GM23338 (cell line): ENCODE data around the gene OBSL1. TPM values are rescaled to one million over a fixed set of nuclear protein-coding genes. Genes with fewer than 3 reads are reported as not detected.

Source experiments
- ATAC-seq: fragments of 200-7000 bp; cut with Tn5 transposase; 3 replicates; pipeline ENCODE4 v1.9.1; 2020
- DNase-seq: peaks from one replicate; pipeline ENCODE4 v3.0.0-alpha.2; 2015; ENCODE audit warnings: low spot score
- H2AFZ ChIP-seq: fragments of 200-600 bp; sonication (generic); 2 replicates; pipeline ENCODE4 v1.8.0; 2016; ENCODE audit warnings: antibody characterized with exemption, mild to moderate bottlenecking, moderate library complexity
- H3F3A ChIP-seq: fragments of 200-600 bp; sonication (generic); replicated peaks from 2 replicates; pipeline ENCODE4 v1.8.0; 2017; ENCODE audit warnings: antibody characterized with exemption, mixed run types, low read depth
- H3K27ac ChIP-seq: fragments of 200-600 bp; sonication (generic); 2 replicates; pipeline ENCODE4 v1.6.1; 2016; ENCODE audit warnings: low read depth
- H3K27me3 ChIP-seq: fragments of 200-600 bp; sonication (generic); 2 replicates; pipeline ENCODE4 v1.8.0; 2016; ENCODE audit warnings: mild to moderate bottlenecking, mixed run types, moderate library complexity; ENCODE audit not compliant: insufficient read depth
- H3K36me3 ChIP-seq: fragments of 200-600 bp; sonication (generic); 2 replicates; pipeline ENCODE4 v1.8.0; 2016; ENCODE audit warnings: mild to moderate bottlenecking; ENCODE audit not compliant: insufficient read depth
- H3K4me1 ChIP-seq: fragments of 200-600 bp; sonication (generic); 2 replicates; pipeline ENCODE4 v1.8.0; 2016; ENCODE audit warnings: mild to moderate bottlenecking, moderate library complexity; ENCODE audit not compliant: insufficient read depth
- H3K4me2 ChIP-seq: fragments of 200-600 bp; sonication (generic); 2 replicates; pipeline ENCODE4 v1.7.1; 2017; ENCODE audit warnings: mixed run types
- H3K4me3 ChIP-seq: fragments of 200-600 bp; sonication (generic); 2 replicates; pipeline ENCODE4 v1.6.1; 2016; ENCODE audit warnings: mixed run types
- H3K79me2 ChIP-seq: fragments of 200-600 bp; sonication (generic); replicated peaks from 2 replicates; pipeline ENCODE4 v1.8.0; 2017; ENCODE audit warnings: mild to moderate bottlenecking; ENCODE audit not compliant: insufficient read depth
- H3K9me2 ChIP-seq: fragments of 200-600 bp; sonication (generic); 2 replicates; pipeline ENCODE4 v1.8.0; 2017; ENCODE audit not compliant: insufficient read depth
- H4K20me1 ChIP-seq: fragments of 200-600 bp; sonication (generic); replicated peaks from 2 replicates; pipeline ENCODE4 v1.8.0; 2017; ENCODE audit warnings: mild to moderate bottlenecking; ENCODE audit not compliant: insufficient read depth
- H3K27ac Mint-ChIP-seq: 2 replicates; pipeline ENCODE4 v1.8.0; 2020; ENCODE audit warnings: inconsistent platforms, mild to moderate bottlenecking, moderate library complexity, mixed read lengths
- H3K27me3 Mint-ChIP-seq: 3 replicates; pipeline ENCODE4 v1.8.0; 2022; ENCODE audit warnings: low read depth, mild to moderate bottlenecking, moderate library complexity, mixed read lengths, inconsistent platforms; ENCODE audit not compliant: insufficient read depth, poor library complexity
- H3K36me3 Mint-ChIP-seq: 3 replicates; pipeline ENCODE4 v1.8.0; 2021; ENCODE audit warnings: low read depth, mild to moderate bottlenecking, inconsistent platforms, moderate library complexity, mixed read lengths
- H3K4me1 Mint-ChIP-seq: 3 replicates; pipeline ENCODE4 v1.8.0; 2020; ENCODE audit warnings: mild to moderate bottlenecking, inconsistent platforms, mixed read lengths
- H3K4me3 Mint-ChIP-seq: 3 replicates; pipeline ENCODE4 v1.8.0; 2021; ENCODE audit warnings: moderate library complexity, mild to moderate bottlenecking, inconsistent platforms, mixed read lengths
- H3K9me3 Mint-ChIP-seq: 3 replicates; pipeline ENCODE4 v1.8.0; 2020; ENCODE audit warnings: moderate library complexity, mild to moderate bottlenecking, inconsistent platforms, mixed read lengths
- EZH2 ChIP-seq: fragments of 200-600 bp; sonication (generic); IDR thresholded peaks from one replicate; pipeline ENCODE4 v1.8.0; 2017; ENCODE audit warnings: antibody characterized with exemption, mild to moderate bottlenecking, low read depth; ENCODE audit not compliant: unreplicated experiment
- POLR2AphosphoS5 ChIP-seq: IDR thresholded peaks from 2 replicates; pipeline ENCODE4 v1.6.1; 2016; ENCODE audit warnings: antibody characterized with exemption, low read depth
- STAT1 ChIP-seq: IDR thresholded peaks from one replicate; pipeline ENCODE4 v1.6.1; 2016; ENCODE audit warnings: antibody characterized with exemption; ENCODE audit not compliant: unreplicated experiment
- ZNF331 ChIP-seq: fragments of 250-450 bp; sonication (Bioruptor Pico); IDR thresholded peaks from 2 replicates; pipeline ENCODE4 v1.5.0; 2020; ENCODE audit warnings: low read depth, mild to moderate bottlenecking, moderate library complexity
- ZNF462 ChIP-seq: fragments of 250-450 bp; sonication (Bioruptor Pico); IDR thresholded peaks from 2 replicates; pipeline ENCODE4 v1.5.0; 2020; ENCODE audit warnings: mild to moderate bottlenecking, moderate library complexity
- polyA plus RNA-seq: library from polyadenylated mRNA; unstranded; fragments of >200 nt; fragmentation: Nextera tagmentation; extraction: Ambion mirVana; gene quantifications from 2 replicates; pipeline ENCODE4 v1.2.1, GENCODE V29; 2016
- total RNA-seq: library from RNA; depleted of rRNA; stranded (reverse); fragments of >200 nt; shearing (Covaris generic); gene quantifications from 2 replicates; pipeline ENCODE4 v1.2.3, GENCODE V29; 2014
- TF ChIP-seq, protein P1 (sequence below): IDR thresholded peaks from one replicate; pipeline ENCODE4 v1.6.1; 2018; ENCODE audit warnings: antibody characterized with exemption; ENCODE audit not compliant: unreplicated experiment

The OBSL1 gene
- total and polyA plus RNA-seq, 2 experiments from 2014 or later, result 94.9 to 207 TPM

DNA sequence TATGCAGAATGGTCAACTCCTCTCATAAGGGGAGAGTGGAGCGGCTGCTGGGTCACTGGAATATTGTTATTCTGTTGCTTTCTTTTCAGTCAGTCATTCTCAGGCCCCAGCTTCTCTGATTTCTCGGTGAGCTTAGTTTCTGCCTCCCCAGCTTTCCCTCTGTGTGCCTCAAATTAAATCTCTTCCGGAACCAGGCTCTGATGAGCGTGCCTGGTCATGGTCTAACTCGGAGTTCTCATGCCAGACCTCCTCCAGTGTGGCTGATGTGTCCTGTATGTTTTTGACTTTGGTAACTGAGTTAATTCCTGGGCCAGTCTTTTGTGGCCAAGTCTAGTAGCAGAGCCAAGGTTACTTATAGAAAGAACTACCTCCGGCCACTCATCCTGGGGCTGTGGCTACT, 21.4 kb upstream of the OBSL1 start (continued):
- TF ChIP-seq ZNF462 (CRISPR knock-in tag), result no peak
- TF ChIP-seq, protein P1, sequence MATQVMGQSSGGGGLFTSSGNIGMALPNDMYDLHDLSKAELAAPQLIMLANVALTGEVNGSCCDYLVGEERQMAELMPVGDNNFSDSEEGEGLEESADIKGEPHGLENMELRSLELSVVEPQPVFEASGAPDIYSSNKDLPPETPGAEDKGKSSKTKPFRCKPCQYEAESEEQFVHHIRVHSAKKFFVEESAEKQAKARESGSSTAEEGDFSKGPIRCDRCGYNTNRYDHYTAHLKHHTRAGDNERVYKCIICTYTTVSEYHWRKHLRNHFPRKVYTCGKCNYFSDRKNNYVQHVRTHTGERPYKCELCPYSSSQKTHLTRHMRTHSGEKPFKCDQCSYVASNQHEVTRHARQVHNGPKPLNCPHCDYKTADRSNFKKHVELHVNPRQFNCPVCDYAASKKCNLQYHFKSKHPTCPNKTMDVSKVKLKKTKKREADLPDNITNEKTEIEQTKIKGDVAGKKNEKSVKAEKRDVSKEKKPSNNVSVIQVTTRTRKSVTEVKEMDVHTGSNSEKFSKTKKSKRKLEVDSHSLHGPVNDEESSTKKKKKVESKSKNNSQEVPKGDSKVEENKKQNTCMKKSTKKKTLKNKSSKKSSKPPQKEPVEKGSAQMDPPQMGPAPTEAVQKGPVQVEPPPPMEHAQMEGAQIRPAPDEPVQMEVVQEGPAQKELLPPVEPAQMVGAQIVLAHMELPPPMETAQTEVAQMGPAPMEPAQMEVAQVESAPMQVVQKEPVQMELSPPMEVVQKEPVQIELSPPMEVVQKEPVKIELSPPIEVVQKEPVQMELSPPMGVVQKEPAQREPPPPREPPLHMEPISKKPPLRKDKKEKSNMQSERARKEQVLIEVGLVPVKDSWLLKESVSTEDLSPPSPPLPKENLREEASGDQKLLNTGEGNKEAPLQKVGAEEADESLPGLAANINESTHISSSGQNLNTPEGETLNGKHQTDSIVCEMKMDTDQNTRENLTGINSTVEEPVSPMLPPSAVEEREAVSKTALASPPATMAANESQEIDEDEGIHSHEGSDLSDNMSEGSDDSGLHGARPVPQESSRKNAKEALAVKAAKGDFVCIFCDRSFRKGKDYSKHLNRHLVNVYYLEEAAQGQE, result no peak
- no peak for TF ChIP-seq POLR2AphosphoS5

DNA sequence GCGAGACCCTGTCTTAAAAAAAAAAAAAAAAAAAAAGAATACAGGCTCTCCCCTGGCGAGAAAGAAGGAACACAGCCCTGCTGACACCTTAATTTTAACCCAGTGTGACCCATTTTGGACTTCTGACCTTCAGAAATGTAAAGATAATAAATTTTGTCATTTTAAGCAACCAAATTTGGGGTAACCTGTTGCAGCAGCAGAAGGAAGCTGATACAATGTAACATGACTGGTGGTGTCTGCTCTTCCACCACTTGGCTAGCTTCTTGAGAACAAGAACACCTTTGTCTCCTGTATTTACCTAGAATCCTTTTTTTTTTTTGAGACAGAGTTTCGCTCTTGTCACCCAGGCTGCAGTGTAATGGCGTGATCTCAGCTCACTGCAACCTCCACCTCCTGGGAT, 19.8 kb upstream of the OBSL1 start:
- no peaks in the 10 kb centered on the region; the same call in 2 of the 3 replicates for H3K9me3 Mint-ChIP-seq
- Histone ChIP-seq H3F3A (peaks cover 4% of the 10 kb centered on the region), H3K4me3 (no peak overlapping the region), H3K79me2 (no peaks in the 10 kb centered on the region), H4K20me1 (no peaks in the 10 kb centered on the region), H3K9me2 (no peaks in the 10 kb centered on the region), H3K36me3 (no peaks in the 10 kb centered on the region), H3K27ac (no peak overlapping the region), H3K27me3 (peaks cover 8% of the 10 kb centered on the region; the same call in 1 of the 2 replicates), H2AFZ (no peak overlapping the region), H3K4me2 (no peak overlapping the region), H3K4me1 (peaks cover 12% of the 10 kb centered on the region)
- no peak for DNase-seq
- H3K36me3 Mint-ChIP-seq, result no peaks in the 10 kb centered on the region
- peaks cover 3% of the 10 kb centered on the region for H3K27me3 Mint-ChIP-seq
- H3K4me3 Mint-ChIP-seq, result no peak overlapping the region
- no peak for ATAC-seq
- no peak overlapping the region for H3K27ac Mint-ChIP-seq
- H3K4me1 Mint-ChIP-seq, result peaks cover 9% of the 10 kb centered on the region
- TF ChIP-seq STAT1 (no peak), POLR2AphosphoS5 (no peak), ZNF462 (CRISPR knock-in tag) (no peak), ZNF331 (CRISPR knock-in tag) (no peak), EZH2 (no peak)
